LNCAP (cell line): ENCODE measurements around the gene ASTN1.

ENCODE experiments used
- TF ChIP-seq, protein P1 (sequence below): fragments of 450-650 bp; IDR thresholded peaks from 2 replicates; pipeline ENCODE4 v1.5.1; 2017; ENCODE audit warnings: mild to moderate bottlenecking

ASTN1 gene

DNA sequence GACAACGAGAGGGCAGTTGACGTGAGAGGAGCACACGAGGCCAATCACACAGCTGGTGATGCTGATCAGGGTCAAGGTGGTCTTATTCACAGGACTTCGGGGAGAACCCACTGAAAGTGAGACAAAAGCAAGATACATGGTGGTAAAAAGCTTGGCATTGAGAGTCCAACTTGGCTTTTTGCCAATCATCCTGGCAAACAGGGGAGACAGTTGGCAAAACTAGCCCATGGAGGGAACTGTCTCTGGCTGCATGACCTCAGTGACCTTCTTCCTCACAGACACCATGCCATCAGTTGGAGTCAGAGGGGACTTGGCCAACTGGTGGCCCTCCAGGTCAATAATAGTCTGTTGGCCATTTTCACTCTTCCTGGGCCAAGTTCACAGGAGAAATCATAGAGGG is 139.9 kb downstream of the ASTN1 start:
- TF ChIP-seq, protein P1, sequence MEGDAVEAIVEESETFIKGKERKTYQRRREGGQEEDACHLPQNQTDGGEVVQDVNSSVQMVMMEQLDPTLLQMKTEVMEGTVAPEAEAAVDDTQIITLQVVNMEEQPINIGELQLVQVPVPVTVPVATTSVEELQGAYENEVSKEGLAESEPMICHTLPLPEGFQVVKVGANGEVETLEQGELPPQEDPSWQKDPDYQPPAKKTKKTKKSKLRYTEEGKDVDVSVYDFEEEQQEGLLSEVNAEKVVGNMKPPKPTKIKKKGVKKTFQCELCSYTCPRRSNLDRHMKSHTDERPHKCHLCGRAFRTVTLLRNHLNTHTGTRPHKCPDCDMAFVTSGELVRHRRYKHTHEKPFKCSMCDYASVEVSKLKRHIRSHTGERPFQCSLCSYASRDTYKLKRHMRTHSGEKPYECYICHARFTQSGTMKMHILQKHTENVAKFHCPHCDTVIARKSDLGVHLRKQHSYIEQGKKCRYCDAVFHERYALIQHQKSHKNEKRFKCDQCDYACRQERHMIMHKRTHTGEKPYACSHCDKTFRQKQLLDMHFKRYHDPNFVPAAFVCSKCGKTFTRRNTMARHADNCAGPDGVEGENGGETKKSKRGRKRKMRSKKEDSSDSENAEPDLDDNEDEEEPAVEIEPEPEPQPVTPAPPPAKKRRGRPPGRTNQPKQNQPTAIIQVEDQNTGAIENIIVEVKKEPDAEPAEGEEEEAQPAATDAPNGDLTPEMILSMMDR, result no peak

DNA sequence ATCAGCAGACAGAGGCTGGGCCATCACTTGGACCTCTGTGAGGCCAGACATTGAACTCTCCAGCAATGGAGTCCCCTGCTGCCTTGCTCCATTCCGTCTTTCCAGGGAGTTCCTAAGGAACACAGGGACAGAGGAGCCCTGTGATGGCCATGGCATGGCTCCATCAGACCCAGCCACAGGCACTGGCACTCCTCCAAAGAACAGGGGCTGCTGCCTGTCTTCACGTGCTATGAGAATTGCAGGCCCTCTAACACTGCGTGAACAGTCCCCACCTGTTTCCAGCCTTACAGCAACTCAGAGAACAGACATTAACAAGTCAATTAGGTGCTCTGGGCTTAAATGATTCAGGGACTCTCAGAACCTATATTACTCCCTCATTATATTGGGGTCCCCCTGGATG is 140.8 kb downstream of the ASTN1 start:
- TF ChIP-seq, protein P1, result no peak

GRCh38 chr1:177023249-177023648 is 141.3 kb downstream of the ASTN1 start:
- TF ChIP-seq, protein P1, result no peak

DNA sequence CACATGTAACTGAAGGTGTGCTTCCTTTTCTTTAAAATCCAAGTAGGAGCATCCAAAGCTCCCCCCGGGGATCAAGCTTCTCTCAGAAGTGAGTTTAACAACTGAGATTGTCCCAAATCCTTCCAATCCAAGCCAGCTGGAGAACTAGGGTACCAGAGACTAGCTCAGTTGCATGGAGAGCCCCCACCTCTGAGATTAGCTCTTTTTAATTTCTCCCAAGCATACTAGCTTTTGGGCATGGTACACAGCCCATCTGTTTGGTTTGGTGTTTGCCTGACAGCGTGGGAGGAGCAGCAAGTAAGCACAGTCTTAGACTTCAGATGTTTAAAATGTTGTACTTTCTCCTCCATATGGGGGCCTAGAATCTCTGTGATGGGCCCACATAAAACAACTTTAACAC is 142.8 kb downstream of the ASTN1 start:
- TF ChIP-seq, protein P1, result no peak

- TF ChIP-seq, protein P1, result no peak
These were observed 143.5 kb downstream of the ASTN1 start for GRCh38 chr1:177020851-177021589.

DNA sequence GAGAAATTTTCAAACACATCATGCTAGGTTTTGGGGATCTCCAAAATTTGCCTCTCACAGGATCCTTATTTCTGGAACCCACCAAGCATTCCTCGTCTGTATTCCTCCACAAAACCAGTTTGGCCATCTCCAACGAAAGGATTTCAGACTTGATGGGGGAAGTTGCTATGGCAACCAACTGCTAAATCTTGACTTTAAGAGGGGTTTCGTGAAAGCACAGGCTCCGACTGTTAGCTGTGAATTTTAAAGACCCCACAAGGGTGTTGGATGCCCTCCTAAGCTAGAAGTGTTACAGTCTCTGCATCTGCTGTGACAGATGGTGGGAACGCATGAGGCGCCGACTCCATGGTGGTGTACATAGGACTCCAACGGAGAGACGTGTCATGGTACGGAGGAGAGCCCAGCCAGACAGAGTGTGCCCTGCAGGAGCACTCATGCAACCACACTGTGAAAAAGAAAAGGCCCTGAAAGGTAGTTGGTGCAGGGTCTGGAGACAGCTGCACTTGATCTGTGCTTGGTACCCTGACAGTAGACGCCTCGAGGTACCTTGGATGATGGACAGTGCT is 147.1 kb downstream of the ASTN1 start:
- TF ChIP-seq, protein P1, result no peak

GRCh38 chr1:177014325-177014724 is 150.2 kb downstream of the ASTN1 start:
- TF ChIP-seq, protein P1, result no peak
